HepG2 (cell line): ENCODE measurements around the gene GPT2. TPM values are rescaled to one million over a fixed set of nuclear protein-coding genes. Genes with fewer than 3 reads are reported as not detected.
A peak's percentile ranks its signal among the peaks of the same experiment; 100 is the strongest.

ENCODE experiments used
- ATF7-NPFF ChIP-seq: sonication (generic); formaldehyde crosslinking; IDR thresholded peaks from 2 replicates; pipeline ENCODE4 v1.8.1; 2023; ENCODE audit warnings: mild to moderate bottlenecking, low read depth, missing genetic modification reagents, moderate library complexity
- CENPT ChIP-seq: sonication (generic); formaldehyde crosslinking; IDR thresholded peaks from 2 replicates; pipeline ENCODE4 v1.8.0; 2022; ENCODE audit warnings: low read depth, mild to moderate bottlenecking, moderate library complexity, missing genetic modification reagents
- FOXA3 ChIP-seq: IDR thresholded peaks from 2 replicates; pipeline ENCODE4 v1.6.1; 2016; ENCODE audit warnings: missing genetic modification reagents, missing compliant biosample characterization
- HNRNPLL ChIP-seq: fragments of 200-400 bp; formaldehyde crosslinking; IDR thresholded peaks from 2 replicates; pipeline ENCODE4 v1.6.1; 2017; ENCODE audit warnings: mild to moderate bottlenecking, low read depth, low read length; ENCODE audit not compliant: poor library complexity, severe bottlenecking
- JUN ChIP-seq: sonication (generic); formaldehyde crosslinking; IDR thresholded peaks from 2 replicates; pipeline ENCODE4 v1.4.0; 2020; ENCODE audit warnings: mild to moderate bottlenecking, missing genetic modification reagents
- MLX ChIP-seq: IDR thresholded peaks from 2 replicates; pipeline ENCODE4 v1.6.1; 2016
- MYPOP ChIP-seq: sonication (generic); formaldehyde crosslinking; IDR thresholded peaks from 2 replicates; pipeline ENCODE4 v1.8.1; 2023; ENCODE audit warnings: mild to moderate bottlenecking, moderate library complexity, missing genetic modification reagents
- SRSF4 ChIP-seq: fragments of 200-400 bp; formaldehyde crosslinking; IDR thresholded peaks from one replicate; pipeline ENCODE4 v1.6.1; 2018; ENCODE audit warnings: mild to moderate bottlenecking, low read depth, low read length, moderate library complexity; ENCODE audit not compliant: poor library complexity, severe bottlenecking
- TARDBP ChIP-seq: sonication (generic); formaldehyde crosslinking; IDR thresholded peaks from 2 replicates; pipeline ENCODE4 v1.8.0; 2022; ENCODE audit warnings: mild to moderate bottlenecking, missing genetic modification reagents
- TIGD3 ChIP-seq: sonication (generic); formaldehyde crosslinking; IDR thresholded peaks from 2 replicates; pipeline ENCODE4 v1.5.1; 2020; ENCODE audit warnings: mild to moderate bottlenecking, missing genetic modification reagents, borderline replicate concordance
- ZBTB25 ChIP-seq: IDR thresholded peaks from 2 replicates; pipeline ENCODE4 v1.6.1; 2018; ENCODE audit warnings: missing genetic modification reagents
- ZBTB43 ChIP-seq: sonication (generic); formaldehyde crosslinking; conservative IDR thresholded peaks from 2 replicates; pipeline ENCODE4 v1.4.0; 2020; ENCODE audit warnings: missing genetic modification reagents
- ZNF34 ChIP-seq: sonication (generic); formaldehyde crosslinking; IDR thresholded peaks from 2 replicates; pipeline ENCODE4 v1.4.0; 2020; ENCODE audit warnings: mild to moderate bottlenecking, missing genetic modification reagents, borderline replicate concordance
- ZNF362 ChIP-seq: sonication (generic); formaldehyde crosslinking; IDR thresholded peaks from 2 replicates; pipeline ENCODE4 v1.4.0; 2020; ENCODE audit warnings: missing genetic modification reagents, mild to moderate bottlenecking, borderline replicate concordance
- ZNF576 ChIP-seq: sonication (generic); formaldehyde crosslinking; IDR thresholded peaks from 2 replicates; pipeline ENCODE4 v1.4.0; 2020; ENCODE audit warnings: mild to moderate bottlenecking, missing genetic modification reagents
- ZNF770 ChIP-seq: sonication (generic); formaldehyde crosslinking; IDR thresholded peaks from 2 replicates; pipeline ENCODE4 v1.5.0; 2020; ENCODE audit warnings: mild to moderate bottlenecking, missing genetic modification reagents
- ZNF839 ChIP-seq: sonication (generic); formaldehyde crosslinking; IDR thresholded peaks from 2 replicates; pipeline ENCODE4 v1.4.0; 2020; ENCODE audit warnings: missing genetic modification reagents, mild to moderate bottlenecking, borderline replicate concordance
- polyA plus RNA-seq, 8 experiments: library from polyadenylated mRNA; depleted of rRNA in 3 of 8; stranded (reverse) in 7 of 8; unstranded in 1 of 8; fragments of >200 nt; fragmentation: Illumina TruSeq in 4 of 8; extraction: Trizol in 4 of 8; gene quantifications; 2 replicates each; pipeline versions ENCODE4 v1.2.1 to v1.2.3, GENCODE V29; 2011 to 2016; ENCODE audit warnings: low read depth in 4 of 8, missing spikeins in 1 of 8, mixed read lengths in 1 of 8; ENCODE audit not compliant: insufficient read depth in 1 of 8
- total RNA-seq, 5 experiments: library from RNA; depleted of rRNA; stranded (reverse); fragments of >200 nt; fragmentation: Illumina TruSeq; extraction: Trizol; gene quantifications; 2 replicates each; pipeline ENCODE4 v1.2.3, GENCODE V29; 2016; ENCODE audit warnings: low read depth in 1 of 5

The GPT2 gene
- total and polyA plus RNA-seq, 2 of the 13 experiments (the other 11 are each of a cell fraction or from before 2014, with no cell fraction given), result 138 to 267 TPM

GRCh38 chr16:46929378-46930332, 45.5 kb downstream of the GPT2 start (continued):
- TF ChIP-seq MYPOP (CRISPR knock-in tag) (peak; percentile 15; the same call in 1 of the 2 replicates), FOXA3 (CRISPR knock-in tag) (no peak), ZNF839 (CRISPR knock-in tag) (no peak), TIGD3 (no peak), ZNF576 (CRISPR knock-in tag) (no peak), HNRNPLL (no peak), ZBTB25 (CRISPR knock-in tag) (no peak; the same call in 1 of the 2 replicates), ATF7-NPFF (CRISPR knock-in tag) (no peak), ZNF770 (CRISPR knock-in tag) (no peak), MLX (no peak), JUN (CRISPR knock-in tag) (no peak), SRSF4 (no peak), TARDBP (CRISPR knock-in tag) (no peak), ZNF34 (CRISPR knock-in tag) (no peak), ZBTB43 (CRISPR knock-in tag) (no peak), CENPT (no peak; the same call in 1 of the 2 replicates), ZNF362 (CRISPR knock-in tag) (no peak)
